Central memory CD8-positive, alpha-beta T cell (primary cell): Measurements from ENCODE around the gene CA10.

Experiments
- ATAC-seq: fragments of 150-1000 bp; cut with Tn5 transposase; replicated peaks from 2 replicates; pipeline ENCODE4 v1.10.0; 2022; ENCODE audit warnings: mild to moderate bottlenecking, moderate FRiP score, moderate number of reproducible peaks; ENCODE audit not compliant: poor library complexity, severe bottlenecking; ENCODE audit errors: extremely low read depth
- DNase-seq, 2 donors: peaks; one replicate each; pipeline ENCODE4 v3.0.0; 2021; ENCODE audit warnings: low spot score in 2 of 2
- H3K27ac Mint-ChIP-seq: one replicate; pipeline ENCODE4 v1.8.0; 2022; ENCODE audit warnings: low read depth, mild to moderate bottlenecking, moderate library complexity, mixed read lengths
- H3K27me3 Mint-ChIP-seq: one replicate; pipeline ENCODE4 v1.8.0; 2022; ENCODE audit warnings: mixed read lengths
- H3K36me3 Mint-ChIP-seq: one replicate; pipeline ENCODE4 v1.8.0; 2022; ENCODE audit warnings: mild to moderate bottlenecking, moderate library complexity, mixed read lengths; ENCODE audit not compliant: insufficient read depth
- H3K4me1 Mint-ChIP-seq: one replicate; pipeline ENCODE4 v1.8.0; 2022; ENCODE audit warnings: mixed read lengths
- H3K4me3 Mint-ChIP-seq: one replicate; pipeline ENCODE4 v1.8.0; 2022; ENCODE audit warnings: mild to moderate bottlenecking, moderate library complexity, mixed read lengths
- H3K9me3 Mint-ChIP-seq: one replicate; pipeline ENCODE4 v1.8.0; 2022; ENCODE audit warnings: mixed read lengths

The CA10 gene

GRCh38 chr17:51706093-51706492 is 452.4 kb downstream of the CA10 start:
- H3K4me3 Mint-ChIP-seq, result no peak overlapping the region
- H3K27me3 Mint-ChIP-seq, result peaks cover 37% of the 10 kb centered on the region
- H3K27ac Mint-ChIP-seq, result no peak overlapping the region
- no peaks in the 10 kb centered on the region for H3K4me1 Mint-ChIP-seq
- no peaks in the 10 kb centered on the region for H3K36me3 Mint-ChIP-seq
- no peaks in the 10 kb centered on the region for H3K9me3 Mint-ChIP-seq
- DNase-seq (no peak), ATAC-seq (no peak)

GRCh38 chr17:51703361-51704341 is 454.9 kb downstream of the CA10 start:
- H3K4me3 Mint-ChIP-seq, result no peak overlapping the region
- H3K4me1 Mint-ChIP-seq, result no peaks in the 10 kb centered on the region
- no peak for DNase-seq
- no peaks in the 10 kb centered on the region for H3K9me3 Mint-ChIP-seq
- no peak overlapping the region for H3K27ac Mint-ChIP-seq
- no peaks in the 10 kb centered on the region for H3K36me3 Mint-ChIP-seq
- no peak for ATAC-seq
- peaks cover 23% of the 10 kb centered on the region for H3K27me3 Mint-ChIP-seq

- H3K27me3 Mint-ChIP-seq, result peaks cover 27% of the 10 kb centered on the region
- no peak overlapping the region for H3K27ac Mint-ChIP-seq
- no peak for ATAC-seq
These were observed 455.6 kb downstream of the CA10 start for GRCh38 chr17:51702963-51703360.

GRCh38 chr17:51701501-51701900 is 457.0 kb downstream of the CA10 start:
- Mint-ChIP-seq H3K9me3 (peaks cover 5% of the 10 kb centered on the region), H3K36me3 (no peaks in the 10 kb centered on the region), H3K27me3 (peaks cover 24% of the 10 kb centered on the region), H3K4me3 (no peak overlapping the region), H3K27ac (no peak overlapping the region), H3K4me1 (no peaks in the 10 kb centered on the region)
- no peak for ATAC-seq
- DNase-seq, result no peak

More at GRCh38 chr17:51702963-51703360, 455.6 kb downstream of the CA10 start:
- no peaks in the 10 kb centered on the region for H3K4me1 Mint-ChIP-seq
- DNase-seq, result no peak
- H3K36me3 Mint-ChIP-seq, result no peaks in the 10 kb centered on the region
- no peak overlapping the region for H3K4me3 Mint-ChIP-seq
- peaks cover 3% of the 10 kb centered on the region for H3K9me3 Mint-ChIP-seq

DNA sequence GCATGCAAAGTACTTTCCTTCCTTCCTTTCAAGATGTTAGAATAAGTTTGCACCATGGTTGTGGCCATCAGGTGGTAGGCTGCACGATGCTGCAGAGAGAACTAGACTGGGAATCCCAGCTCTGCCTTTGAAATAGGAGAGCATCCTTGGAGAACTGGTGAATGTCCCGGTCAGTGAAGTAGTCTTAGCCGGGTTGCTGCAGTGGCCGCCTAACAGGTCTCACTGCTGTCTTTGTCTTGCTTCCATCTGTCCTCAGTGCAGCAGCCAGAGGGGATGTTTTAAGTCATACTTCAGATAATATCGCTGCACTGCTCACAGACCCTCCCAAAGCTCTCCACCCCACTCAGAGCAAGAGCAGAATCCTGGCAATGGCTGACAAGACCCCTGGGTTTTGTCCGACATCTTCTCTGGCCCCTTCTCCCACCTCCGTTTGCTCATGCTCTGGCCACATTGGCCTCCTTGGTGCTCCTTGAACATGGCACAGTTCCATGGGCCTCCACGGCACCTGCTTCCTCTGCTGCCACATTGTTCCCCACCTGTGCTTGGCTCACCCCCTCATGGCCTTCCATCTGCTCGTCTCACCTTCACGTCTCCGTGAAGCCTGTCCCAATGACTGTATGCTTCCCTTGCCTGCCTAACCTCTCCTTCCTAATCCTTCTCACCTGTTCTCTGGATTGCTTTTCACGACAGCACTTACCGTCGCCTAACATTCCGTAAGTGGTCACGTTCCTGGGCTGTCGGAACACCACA is 458.3 kb downstream of the CA10 start:
- H3K4me3 Mint-ChIP-seq, result no peak overlapping the region
- H3K27me3 Mint-ChIP-seq, result peaks cover 31% of the 10 kb centered on the region
- peaks cover 5% of the 10 kb centered on the region for H3K9me3 Mint-ChIP-seq
- DNase-seq (no peak), ATAC-seq (no peak)
- no peak overlapping the region for H3K27ac Mint-ChIP-seq
- no peaks in the 10 kb centered on the region for H3K36me3 Mint-ChIP-seq
- no peaks in the 10 kb centered on the region for H3K4me1 Mint-ChIP-seq

- Mint-ChIP-seq H3K27ac (no peak overlapping the region), H3K27me3 (peaks cover 33% of the 10 kb centered on the region), H3K9me3 (peaks cover 8% of the 10 kb centered on the region), H3K4me3 (no peak overlapping the region), H3K36me3 (no peaks in the 10 kb centered on the region), H3K4me1 (no peaks in the 10 kb centered on the region)
- ATAC-seq, result no peak
- no peak for DNase-seq
These were observed 459.2 kb downstream of the CA10 start for GRCh38 chr17:51699303-51699702.

GRCh38 chr17:51692917-51693316 is 465.6 kb downstream of the CA10 start:
- H3K27me3 Mint-ChIP-seq, result peaks cover 26% of the 10 kb centered on the region
- ATAC-seq (no peak), DNase-seq (no peak)
- H3K9me3 Mint-ChIP-seq, result peaks cover 7% of the 10 kb centered on the region
- no peaks in the 10 kb centered on the region for H3K4me1 Mint-ChIP-seq
- no peaks in the 10 kb centered on the region for H3K36me3 Mint-ChIP-seq
- no peak overlapping the region for H3K27ac Mint-ChIP-seq
- H3K4me3 Mint-ChIP-seq, result no peak overlapping the region

DNA sequence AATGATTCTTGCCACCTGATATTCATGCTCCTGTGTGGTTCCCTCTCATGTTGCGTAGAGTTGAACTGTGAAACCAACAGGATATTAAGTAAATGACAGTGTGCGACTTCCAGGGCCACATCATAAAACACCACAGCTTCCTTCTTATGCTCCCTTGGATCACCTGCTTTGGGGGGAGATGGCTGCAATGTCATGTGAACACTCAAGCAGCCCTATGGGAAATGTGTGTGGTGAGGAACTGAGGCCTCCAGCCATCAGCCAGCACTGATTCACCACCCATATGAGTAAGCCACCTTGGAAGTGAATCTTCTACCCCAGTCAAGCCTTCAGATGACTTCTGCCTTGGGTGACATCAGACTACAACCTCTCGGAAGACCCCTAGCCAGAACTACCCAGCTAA is 470.6 kb downstream of the CA10 start:
- no peak overlapping the region for H3K27ac Mint-ChIP-seq
- H3K36me3 Mint-ChIP-seq, result no peaks in the 10 kb centered on the region

GRCh38 chr17:51685287-51685909 is 473.1 kb downstream of the CA10 start:
- Mint-ChIP-seq H3K4me1 (no peaks in the 10 kb centered on the region), H3K27me3 (peaks cover 10% of the 10 kb centered on the region), H3K4me3 (no peak overlapping the region), H3K36me3 (no peaks in the 10 kb centered on the region), H3K27ac (no peak overlapping the region), H3K9me3 (no peaks in the 10 kb centered on the region)
- ATAC-seq, result no peak
- DNase-seq, result no peak

More for the DNA sequence above, 470.6 kb downstream of the CA10 start:
- Mint-ChIP-seq H3K27me3 (no peaks in the 10 kb centered on the region), H3K9me3 (no peaks in the 10 kb centered on the region), H3K4me1 (no peaks in the 10 kb centered on the region), H3K4me3 (no peak overlapping the region)
- ATAC-seq (no peak), DNase-seq (no peak)

DNA sequence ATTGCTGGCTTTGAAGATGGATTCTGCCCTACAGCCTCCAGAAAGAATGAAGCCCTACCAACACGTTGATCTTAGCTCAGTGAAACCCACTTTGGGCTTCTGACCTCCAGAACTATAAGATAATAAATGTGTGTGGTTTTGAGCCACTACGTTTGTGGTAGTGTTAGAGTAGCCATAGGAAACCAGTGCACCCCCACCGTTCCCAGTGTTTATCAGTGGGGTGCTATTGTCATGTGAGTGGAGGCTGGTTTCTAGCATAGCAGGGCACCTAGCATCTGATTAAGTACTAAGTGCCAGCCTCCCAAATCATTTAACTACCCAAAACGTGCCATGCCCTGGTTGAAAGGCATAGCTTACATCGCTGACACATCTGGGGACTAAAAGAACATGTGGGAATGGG is 474.3 kb downstream of the CA10 start:
- Mint-ChIP-seq H3K27me3 (peaks cover 20% of the 10 kb centered on the region), H3K27ac (no peak overlapping the region), H3K4me1 (no peaks in the 10 kb centered on the region), H3K9me3 (no peaks in the 10 kb centered on the region), H3K36me3 (no peaks in the 10 kb centered on the region), H3K4me3 (no peak overlapping the region)
- ATAC-seq, result no peak
- DNase-seq, result no peak

DNA sequence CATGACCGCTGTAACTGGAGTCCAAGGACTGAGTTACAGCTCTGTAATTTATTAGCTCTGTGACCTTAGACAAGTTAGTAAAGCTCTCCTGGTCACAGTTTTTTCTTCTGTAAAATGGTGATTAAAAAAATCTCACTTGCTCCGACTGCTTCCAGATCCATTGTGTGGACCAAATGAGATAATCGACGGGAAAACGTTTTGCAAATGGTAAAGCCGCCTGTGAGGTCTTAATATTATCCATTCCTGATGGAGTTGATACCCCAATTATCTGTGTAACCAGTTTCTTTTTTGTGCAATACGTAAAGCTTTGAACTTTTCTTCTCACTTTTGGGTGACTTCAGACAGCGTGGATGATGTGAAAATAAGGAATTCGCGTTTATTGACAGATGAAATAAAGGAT is 475.2 kb downstream of the CA10 start:
- H3K4me1 Mint-ChIP-seq, result no peaks in the 10 kb centered on the region
- DNase-seq (no peak), ATAC-seq (no peak)
- no peaks in the 10 kb centered on the region for H3K36me3 Mint-ChIP-seq
- no peak overlapping the region for H3K4me3 Mint-ChIP-seq
- no peaks in the 10 kb centered on the region for H3K9me3 Mint-ChIP-seq
- peaks cover 20% of the 10 kb centered on the region for H3K27me3 Mint-ChIP-seq
- H3K27ac Mint-ChIP-seq, result no peak overlapping the region

DNA sequence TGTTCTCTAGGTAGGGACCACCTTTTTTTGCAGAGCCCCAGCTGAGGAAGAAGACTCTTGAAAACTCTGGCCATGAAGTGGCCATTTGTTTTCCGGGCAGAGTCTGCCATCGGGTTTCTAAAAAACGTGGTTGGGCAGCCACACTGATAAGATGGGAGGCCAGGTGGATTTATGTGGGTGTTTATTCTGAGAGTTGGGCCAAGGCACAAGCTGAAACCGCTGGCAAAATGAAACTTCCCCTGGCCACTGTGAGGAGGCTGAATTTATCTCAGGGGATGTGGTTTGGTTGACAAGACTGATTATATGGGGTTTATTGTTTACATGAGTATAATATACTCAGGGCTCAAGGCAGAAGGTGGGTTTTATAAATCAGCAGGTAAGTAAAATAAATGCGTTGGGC is 476.4 kb downstream of the CA10 start:
- Mint-ChIP-seq H3K4me1 (no peaks in the 10 kb centered on the region), H3K9me3 (no peaks in the 10 kb centered on the region), H3K27me3 (peaks cover 20% of the 10 kb centered on the region), H3K36me3 (no peaks in the 10 kb centered on the region), H3K4me3 (no peak overlapping the region), H3K27ac (no peak overlapping the region)
- ATAC-seq (no peak), DNase-seq (no peak)
